ENCODE measurements around the gene CYP19A1.

DNA sequence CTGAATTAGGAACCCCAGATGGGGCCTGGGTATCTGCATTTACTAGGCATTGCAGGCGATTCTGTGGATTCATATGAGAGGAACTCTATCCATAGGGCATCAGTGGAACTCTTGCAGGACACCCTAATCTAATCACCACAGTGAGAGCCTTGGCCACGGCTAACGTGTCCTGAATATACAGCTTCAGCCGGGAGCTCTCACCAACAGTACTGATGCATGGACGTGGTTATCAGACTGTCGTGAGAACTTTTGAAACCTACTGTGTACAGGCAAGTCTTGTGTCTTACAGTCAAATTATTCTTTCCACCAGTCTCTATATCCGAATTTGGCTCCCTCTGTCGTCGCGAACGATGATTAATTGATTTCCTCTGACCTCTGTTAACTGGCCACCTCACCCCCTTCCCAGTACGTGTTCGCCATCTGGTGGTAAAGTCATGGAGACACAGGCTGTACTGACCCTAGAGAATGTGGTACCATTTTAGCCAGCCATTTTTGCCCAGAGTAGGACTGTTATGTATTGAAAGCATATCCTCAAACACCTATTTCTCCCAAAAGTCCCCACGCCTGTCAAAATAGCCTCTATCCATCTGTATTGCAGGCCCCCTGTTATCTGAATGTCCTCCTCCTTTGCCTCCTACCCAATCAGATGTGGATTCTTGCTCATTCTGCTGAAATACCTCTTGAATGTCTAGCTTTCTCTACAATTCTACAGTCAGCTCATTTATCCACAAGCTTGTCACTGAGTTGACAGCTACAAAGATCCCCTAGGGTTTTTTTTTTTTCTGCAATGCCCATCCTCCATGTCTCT lies 42.8 kb upstream of the CYP19A1 start:
- TF ChIP-seq SMAD1 (IDR thresholded peaks at IDR 0.05; ENCODE audit: low read depth, partially characterized antibody) (no peak), PAX8 (IDR thresholded peaks at IDR 0.05) (no peak), EP300 (IDR thresholded peaks at IDR 0.05; ENCODE audit: borderline replicate concordance in 1 of 2, control insufficient read depth in 1 of 2, low read depth in 2 of 2, low read length in 2 of 2) (no peak), ZNF274 (IDR thresholded peaks at IDR 0.05; ENCODE audit: insufficient read depth, insufficient read length) (no peak), POLR2A (IDR thresholded peaks at IDR 0.05; ENCODE audit: low read depth, low read length) (no peak)
- TF ChIP-seq, protein P1, sequence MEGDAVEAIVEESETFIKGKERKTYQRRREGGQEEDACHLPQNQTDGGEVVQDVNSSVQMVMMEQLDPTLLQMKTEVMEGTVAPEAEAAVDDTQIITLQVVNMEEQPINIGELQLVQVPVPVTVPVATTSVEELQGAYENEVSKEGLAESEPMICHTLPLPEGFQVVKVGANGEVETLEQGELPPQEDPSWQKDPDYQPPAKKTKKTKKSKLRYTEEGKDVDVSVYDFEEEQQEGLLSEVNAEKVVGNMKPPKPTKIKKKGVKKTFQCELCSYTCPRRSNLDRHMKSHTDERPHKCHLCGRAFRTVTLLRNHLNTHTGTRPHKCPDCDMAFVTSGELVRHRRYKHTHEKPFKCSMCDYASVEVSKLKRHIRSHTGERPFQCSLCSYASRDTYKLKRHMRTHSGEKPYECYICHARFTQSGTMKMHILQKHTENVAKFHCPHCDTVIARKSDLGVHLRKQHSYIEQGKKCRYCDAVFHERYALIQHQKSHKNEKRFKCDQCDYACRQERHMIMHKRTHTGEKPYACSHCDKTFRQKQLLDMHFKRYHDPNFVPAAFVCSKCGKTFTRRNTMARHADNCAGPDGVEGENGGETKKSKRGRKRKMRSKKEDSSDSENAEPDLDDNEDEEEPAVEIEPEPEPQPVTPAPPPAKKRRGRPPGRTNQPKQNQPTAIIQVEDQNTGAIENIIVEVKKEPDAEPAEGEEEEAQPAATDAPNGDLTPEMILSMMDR (IDR thresholded peaks at IDR 0.05 in 2 of 3, conservative IDR thresholded peaks at IDR 0.05 in 1 of 3; ENCODE audit: control insufficient read depth in 2 of 3, extremely low read depth in 1 of 3, insufficient read depth in 1 of 3, low read depth in 3 of 3, low read length in 3 of 3): peak; percentile 81 to 99 (median 97); a peak in 5 of 6 replicates
